ENCODE results near the gene CEACAM1. TPM values are rescaled to one million over a fixed set of nuclear protein-coding genes. Genes with fewer than 3 reads are reported as not detected.
A peak's percentile ranks its signal among the peaks of the same experiment; 100 is the strongest.
"Not testable (repeated sequence)": the region's sequence is repeated elsewhere in the genome, so short reads cannot be mapped to it uniquely, and the experiment has no call there.

The CEACAM1 gene
- total RNA-seq, 2 donors from 2014 or later: 1.7 to 2.4 TPM

DNA sequence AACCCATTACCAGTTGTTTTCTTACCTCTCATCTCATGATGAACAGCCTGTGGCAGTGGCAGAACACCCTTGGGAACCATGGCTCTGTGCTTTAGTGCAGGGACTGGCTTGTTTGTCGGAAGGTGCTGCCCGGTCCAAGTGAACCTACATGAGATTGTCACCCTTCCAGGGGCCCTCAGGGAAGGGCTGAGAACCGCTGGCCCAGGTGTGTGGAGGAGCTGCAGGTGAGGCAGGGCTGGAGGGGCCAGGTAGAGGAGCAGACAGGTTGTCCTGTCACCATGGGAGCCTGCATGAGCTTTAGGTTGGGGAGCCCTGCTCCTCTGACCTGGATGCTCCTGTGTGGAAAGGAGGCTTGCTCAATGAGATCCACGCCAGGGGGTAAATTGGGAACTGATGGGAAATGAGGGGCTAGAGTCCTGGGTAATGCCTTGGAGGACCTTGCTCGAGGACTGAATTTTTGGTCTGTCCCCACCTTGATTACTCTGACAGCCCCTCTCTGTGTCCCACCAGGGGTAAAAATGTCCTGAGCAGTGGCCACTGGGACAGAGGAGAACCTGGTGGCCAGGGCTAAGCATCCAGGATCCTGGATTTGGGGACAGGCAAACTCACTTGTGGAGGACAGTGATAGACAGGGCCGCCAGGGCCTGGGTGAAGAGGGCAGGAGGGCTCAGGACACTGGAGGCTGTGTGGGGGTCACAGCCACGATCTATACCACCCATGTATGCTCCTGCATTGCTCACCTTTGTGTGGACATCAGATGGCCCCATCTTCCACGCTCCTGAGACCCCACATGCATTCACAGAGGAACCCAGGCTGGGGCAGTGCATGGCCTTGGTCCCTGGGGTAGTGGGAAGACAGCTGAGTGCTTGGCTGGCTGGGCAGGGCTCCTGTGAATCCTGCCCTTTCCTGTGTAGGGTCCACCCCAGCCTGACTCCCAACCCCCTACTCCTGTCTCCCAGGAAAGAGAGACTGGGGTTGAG, 24.1 kb upstream of the CEACAM1 start:
- intact Hi-C loops (cut with DNase I): no loop called here
- ATAC-seq (no peak), DNase-seq (no peak)

- intact Hi-C loops (cut with DNase I); ATAC-seq; DNase-seq: not testable (repeated sequence)
Measured at GRCh38 chr19:42550521-42550920, 22.2 kb upstream of the CEACAM1 start.

GRCh38 chr19:42549067-42549466, 20.8 kb upstream of the CEACAM1 start:
- ATAC-seq; intact Hi-C loops (cut with DNase I); DNase-seq: not testable (repeated sequence)

- ATAC-seq (no peak), DNase-seq (no peak)
- intact Hi-C loops (cut with DNase I): no loop called here
Measured at GRCh38 chr19:42548552-42548951, 20.3 kb upstream of the CEACAM1 start.

- intact Hi-C loops (cut with DNase I): no loop called here
- ATAC-seq (no peak), DNase-seq (no peak)
Measured at GRCh38 chr19:42547929-42548328, 19.6 kb upstream of the CEACAM1 start.

- intact Hi-C loops (cut with DNase I): no loop called here
- ATAC-seq (no peak), DNase-seq (no peak)
Measured at GRCh38 chr19:42546831-42547500, 18.7 kb upstream of the CEACAM1 start.

DNA sequence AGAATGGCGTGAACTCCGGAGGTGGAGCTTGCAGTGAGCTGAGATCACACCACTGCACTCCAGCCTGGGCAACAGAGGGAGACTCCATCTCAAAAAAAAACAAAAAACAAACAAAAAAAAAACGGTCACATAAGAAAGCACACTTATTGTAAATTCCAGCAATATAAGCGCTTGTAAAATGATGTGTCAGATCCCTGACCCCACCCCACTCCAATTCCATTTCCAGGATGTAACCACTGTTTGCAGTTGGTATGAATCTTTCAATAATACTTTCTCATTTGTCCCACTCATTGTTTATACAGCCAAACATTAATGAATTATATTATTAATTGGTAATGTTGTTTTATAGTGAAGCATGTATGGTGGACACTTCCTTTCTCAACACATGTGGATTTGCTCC, 15.9 kb upstream of the CEACAM1 start:
- ATAC-seq: no peak
- intact Hi-C loops (cut with DNase I): no loop called here
- DNase-seq: no peak

- DNase-seq: no peak
- no peak for ATAC-seq
- intact Hi-C loops (cut with DNase I): no loop called here
Measured at GRCh38 chr19:42542791-42543190, 14.5 kb upstream of the CEACAM1 start.

GRCh38 chr19:42540071-42540553, 11.8 kb upstream of the CEACAM1 start:
- intact Hi-C loops (cut with DNase I): no loop called here
- no peak for DNase-seq

GRCh38 chr19:42538841-42539709, 10.8 kb upstream of the CEACAM1 start:
- DNase-seq: no peak
- intact Hi-C loops (cut with DNase I): no loop called here
- ATAC-seq: no peak

More at GRCh38 chr19:42540071-42540553, 11.8 kb upstream of the CEACAM1 start:
- ATAC-seq: no peak

DNA sequence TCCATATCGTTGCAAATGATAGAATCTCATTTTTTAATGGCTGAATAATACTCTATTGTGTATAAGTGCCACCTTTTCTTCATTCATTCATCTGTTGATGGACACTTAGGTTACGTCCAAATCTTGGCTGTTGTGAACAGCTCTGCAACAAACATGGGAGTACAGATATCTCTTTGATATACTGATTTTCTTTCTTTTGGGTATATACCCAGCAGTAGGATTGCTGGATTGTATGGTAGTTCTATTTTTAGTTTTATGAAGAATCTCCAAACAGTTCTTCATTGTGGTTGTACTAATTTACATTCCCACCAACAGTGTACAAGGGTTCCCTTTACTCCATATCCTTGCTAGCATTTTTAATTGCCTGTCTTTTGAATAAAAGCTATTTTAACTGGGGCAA, 7.0 kb upstream of the CEACAM1 start:
- DNase-seq; intact Hi-C loops (cut with DNase I); ATAC-seq: not testable (repeated sequence)

- DNase-seq: no peak
- intact Hi-C loops (cut with DNase I): no loop called here
- no peak for ATAC-seq
Measured at GRCh38 chr19:42534391-42534790, 6.1 kb upstream of the CEACAM1 start.

- intact Hi-C loops (cut with DNase I): no loop called here
- DNase-seq: no peak
- ATAC-seq: no peak
Measured at GRCh38 chr19:42532891-42533290, 4.6 kb upstream of the CEACAM1 start.

DNA sequence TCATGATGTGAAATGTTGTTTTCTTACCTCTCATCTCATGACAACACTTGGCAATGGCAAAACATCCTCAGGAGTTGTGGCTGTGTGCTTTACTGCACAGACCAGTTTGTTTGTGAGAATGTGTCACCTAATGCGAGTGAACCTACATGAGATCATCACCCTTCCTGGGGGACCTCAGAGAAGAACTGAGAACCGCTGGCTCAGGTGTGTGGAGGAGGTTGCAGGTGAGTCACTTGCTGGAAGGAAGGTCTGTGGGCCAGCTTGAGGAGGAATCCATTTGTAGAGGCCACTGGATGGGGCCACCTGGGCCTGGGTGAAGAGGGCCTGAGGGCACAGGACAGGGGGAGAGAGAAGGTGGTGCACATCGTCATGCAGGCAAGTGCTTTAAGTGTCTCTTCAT, 3.0 kb upstream of the CEACAM1 start:
- intact Hi-C loops (cut with DNase I): no loop called here
- no peak for ATAC-seq

GRCh38 chr19:42529248-42529764, 1.0 kb upstream of the CEACAM1 start:
- peak; percentile 78 to 83 for ATAC-seq
- intact Hi-C loops (cut with DNase I): loop anchor here (1.0 to 2.0 kb wide), 2 partner anchors 79 kb away; no protein-coding TSS in a partner anchor
- DNase-seq: peak; percentile 48

More for the DNA sequence above, 3.0 kb upstream of the CEACAM1 start:
- no peak for DNase-seq

DNA sequence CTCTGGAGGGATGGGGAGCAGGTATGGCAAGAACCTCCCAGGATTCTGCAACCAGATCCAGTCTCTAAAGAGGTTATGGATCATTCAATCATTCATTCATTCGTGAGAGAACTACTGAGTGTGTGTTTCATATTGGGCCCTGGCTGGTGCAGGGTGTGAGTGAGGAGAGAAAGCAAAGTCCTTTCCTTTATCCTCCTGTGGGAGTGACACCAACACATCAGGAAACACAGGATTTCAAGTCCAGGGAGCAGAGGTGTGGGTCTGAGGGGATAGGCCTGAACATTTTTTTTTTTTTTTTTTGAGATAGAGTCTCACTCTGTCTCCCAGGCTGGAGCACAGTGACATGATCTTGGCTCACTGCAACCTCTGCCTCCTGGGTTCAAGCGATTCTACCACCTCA, 3.3 kb downstream of the CEACAM1 start:
- ATAC-seq (no peak), DNase-seq (no peak)
- intact Hi-C loops (cut with DNase I): no loop called here

DNA sequence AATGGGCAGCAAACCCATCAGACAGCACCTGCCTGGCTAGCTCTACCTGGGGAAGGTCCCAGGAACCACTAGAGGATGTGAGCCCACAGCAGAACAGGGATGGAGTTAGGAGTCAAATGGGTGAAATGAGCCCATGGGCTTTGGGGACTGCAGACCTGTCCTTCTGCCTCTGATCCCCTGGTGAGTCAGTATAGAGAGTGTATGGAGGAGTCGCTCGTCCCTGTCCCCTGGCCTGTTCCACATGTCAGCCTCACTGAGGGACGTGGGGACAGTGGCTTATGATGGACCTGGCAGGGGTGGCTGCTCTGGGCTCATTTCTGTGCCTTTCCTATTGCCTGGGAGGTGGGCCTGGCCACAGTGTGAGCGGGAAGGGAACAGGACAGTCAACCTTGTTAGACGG, 4.0 kb downstream of the CEACAM1 start:
- intact Hi-C loops (cut with DNase I): no loop called here
- ATAC-seq (no peak), DNase-seq (no peak)

DNA sequence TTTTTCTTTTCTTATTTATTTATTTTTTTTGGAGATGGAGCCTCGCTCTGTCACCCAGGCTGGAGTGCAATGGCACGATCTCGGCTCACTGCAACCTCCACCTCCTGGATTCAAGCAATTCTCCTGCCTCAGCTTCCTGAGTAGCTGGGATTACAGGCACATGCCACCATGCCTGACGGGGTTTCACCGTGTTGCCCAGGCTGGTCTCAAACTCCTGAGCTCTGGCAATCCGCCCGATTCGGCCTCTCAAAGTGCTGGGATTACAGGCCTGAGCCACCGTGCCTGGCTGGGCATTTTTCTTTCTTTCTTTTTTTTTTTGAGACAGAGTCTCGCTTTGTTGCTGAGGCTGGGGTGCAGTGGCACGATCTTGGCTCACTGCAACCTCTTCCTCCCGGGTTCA, 6.0 kb downstream of the CEACAM1 start:
- ATAC-seq; DNase-seq; intact Hi-C loops (cut with DNase I): not testable (repeated sequence)

All from left cardiac atrium (tissue), 4 donors.